K562 (cell line): ENCODE data around the gene LILRA2.
"Not testable (repeated sequence)": the region's sequence is repeated elsewhere in the genome, so short reads cannot be mapped to it uniquely, and the experiment has no call there.

ENCODE experiments used
- BRCA1 ChIP-seq, 2 experiments: fragments of 450-650 bp in 1 of 2; sonication (generic) in 1 of 2; formaldehyde crosslinking in 1 of 2; IDR thresholded peaks; 2 replicates each; pipeline versions ENCODE4 v1.5.0 to v1.6.1; 2017 to 2020; ENCODE audit warnings: mild to moderate bottlenecking in 1 of 2, missing genetic modification reagents in 1 of 2
- CHD2 ChIP-seq: IDR thresholded peaks from 2 replicates; pipeline ENCODE4 v1.6.1; 2011; ENCODE audit warnings: low read depth, low read length
- IRF2 ChIP-seq: sonication (generic); formaldehyde crosslinking; IDR thresholded peaks from 2 replicates; pipeline ENCODE4 v1.8.1; 2022; ENCODE audit warnings: mild to moderate bottlenecking, missing genetic modification reagents
- ZBTB8A ChIP-seq: fragments of 450-650 bp; IDR thresholded peaks from 2 replicates; pipeline ENCODE4 v1.6.1; 2018; ENCODE audit warnings: mild to moderate bottlenecking, moderate library complexity; ENCODE audit not compliant: partially characterized antibody
- TF ChIP-seq, protein P1 (sequence below), 3 experiments: IDR thresholded peaks in 2 of 3; conservative IDR thresholded peaks in 1 of 3; 2 replicates each; pipeline ENCODE4 v1.5.1; 2011 to 2012; ENCODE audit warnings: low read length in 3 of 3, mild to moderate bottlenecking in 3 of 3, control low read depth in 2 of 3, improper control_type of control experiment in 1 of 3, inconsistent platforms in 1 of 3, low read depth in 1 of 3, mixed read lengths in 1 of 3, moderate library complexity in 1 of 3; ENCODE audit not compliant: insufficient read depth in 2 of 3
- TF ChIP-seq, protein P2 (sequence below): fragments of 250-450 bp; sonication (Bioruptor Pico); IDR thresholded peaks from 2 replicates; pipeline ENCODE4 v1.5.0; 2022; ENCODE audit warnings: mild to moderate bottlenecking
- TF ChIP-seq, protein P3 (sequence below): fragments of 250-450 bp; sonication (Bioruptor Pico); IDR thresholded peaks from 2 replicates; pipeline ENCODE4 v1.5.0; 2020; ENCODE audit warnings: mild to moderate bottlenecking
- TF ChIP-seq, protein P4 (sequence below): fragments of 250-450 bp; sonication (Bioruptor Pico); IDR thresholded peaks from 2 replicates; pipeline ENCODE4 v1.8.0; 2022; ENCODE audit warnings: moderate library complexity, mild to moderate bottlenecking, inconsistent platforms

DNA sequence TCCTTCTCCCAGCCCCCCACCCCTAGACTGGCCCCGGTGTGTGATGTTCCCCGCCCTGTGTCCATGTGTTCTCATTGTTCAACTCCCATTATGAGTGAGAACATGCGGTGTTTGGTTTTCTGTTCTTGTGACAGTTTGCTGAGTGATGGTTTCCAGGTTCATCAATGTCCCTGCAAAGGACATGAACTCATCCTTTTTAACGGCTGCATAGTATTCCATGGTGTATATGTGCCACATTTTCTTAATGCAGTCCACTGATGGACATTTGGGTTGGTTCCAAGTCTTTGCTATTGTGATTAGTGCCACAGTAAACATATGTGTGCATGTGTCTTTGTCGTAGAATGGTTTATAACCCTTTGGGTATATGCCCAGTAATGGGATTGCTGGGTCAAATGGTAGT is 4.7 kb downstream of the LILRA2 start:
- TF ChIP-seq BRCA1 (IDR thresholded peaks at IDR 0.05); BRCA1 (CRISPR knock-in tag; IDR thresholded peaks at IDR 0.05); CHD2; ZBTB8A; IRF2: not testable (repeated sequence)
- TF ChIP-seq, protein P1, sequence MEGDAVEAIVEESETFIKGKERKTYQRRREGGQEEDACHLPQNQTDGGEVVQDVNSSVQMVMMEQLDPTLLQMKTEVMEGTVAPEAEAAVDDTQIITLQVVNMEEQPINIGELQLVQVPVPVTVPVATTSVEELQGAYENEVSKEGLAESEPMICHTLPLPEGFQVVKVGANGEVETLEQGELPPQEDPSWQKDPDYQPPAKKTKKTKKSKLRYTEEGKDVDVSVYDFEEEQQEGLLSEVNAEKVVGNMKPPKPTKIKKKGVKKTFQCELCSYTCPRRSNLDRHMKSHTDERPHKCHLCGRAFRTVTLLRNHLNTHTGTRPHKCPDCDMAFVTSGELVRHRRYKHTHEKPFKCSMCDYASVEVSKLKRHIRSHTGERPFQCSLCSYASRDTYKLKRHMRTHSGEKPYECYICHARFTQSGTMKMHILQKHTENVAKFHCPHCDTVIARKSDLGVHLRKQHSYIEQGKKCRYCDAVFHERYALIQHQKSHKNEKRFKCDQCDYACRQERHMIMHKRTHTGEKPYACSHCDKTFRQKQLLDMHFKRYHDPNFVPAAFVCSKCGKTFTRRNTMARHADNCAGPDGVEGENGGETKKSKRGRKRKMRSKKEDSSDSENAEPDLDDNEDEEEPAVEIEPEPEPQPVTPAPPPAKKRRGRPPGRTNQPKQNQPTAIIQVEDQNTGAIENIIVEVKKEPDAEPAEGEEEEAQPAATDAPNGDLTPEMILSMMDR (IDR thresholded peaks at IDR 0.05 in 2 of 3, conservative IDR thresholded peaks at IDR 0.05 in 1 of 3; ENCODE audit: insufficient read depth in 2 of 3, low read depth in 1 of 3, low read length in 3 of 3), result not testable (repeated sequence)
- TF ChIP-seq, protein P2, sequence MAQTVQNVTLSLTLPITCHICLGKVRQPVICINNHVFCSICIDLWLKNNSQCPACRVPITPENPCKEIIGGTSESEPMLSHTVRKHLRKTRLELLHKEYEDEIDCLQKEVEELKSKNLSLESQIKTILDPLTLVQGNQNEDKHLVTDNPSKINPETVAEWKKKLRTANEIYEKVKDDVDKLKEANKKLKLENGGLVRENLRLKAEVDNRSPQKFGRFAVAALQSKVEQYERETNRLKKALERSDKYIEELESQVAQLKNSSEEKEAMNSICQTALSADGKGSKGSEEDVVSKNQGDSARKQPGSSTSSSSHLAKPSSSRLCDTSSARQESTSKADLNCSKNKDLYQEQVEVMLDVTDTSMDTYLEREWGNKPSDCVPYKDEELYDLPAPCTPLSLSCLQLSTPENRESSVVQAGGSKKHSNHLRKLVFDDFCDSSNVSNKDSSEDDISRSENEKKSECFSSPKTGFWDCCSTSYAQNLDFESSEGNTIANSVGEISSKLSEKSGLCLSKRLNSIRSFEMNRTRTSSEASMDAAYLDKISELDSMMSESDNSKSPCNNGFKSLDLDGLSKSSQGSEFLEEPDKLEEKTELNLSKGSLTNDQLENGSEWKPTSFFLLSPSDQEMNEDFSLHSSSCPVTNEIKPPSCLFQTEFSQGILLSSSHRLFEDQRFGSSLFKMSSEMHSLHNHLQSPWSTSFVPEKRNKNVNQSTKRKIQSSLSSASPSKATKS, result not testable (repeated sequence)
- TF ChIP-seq, protein P3, sequence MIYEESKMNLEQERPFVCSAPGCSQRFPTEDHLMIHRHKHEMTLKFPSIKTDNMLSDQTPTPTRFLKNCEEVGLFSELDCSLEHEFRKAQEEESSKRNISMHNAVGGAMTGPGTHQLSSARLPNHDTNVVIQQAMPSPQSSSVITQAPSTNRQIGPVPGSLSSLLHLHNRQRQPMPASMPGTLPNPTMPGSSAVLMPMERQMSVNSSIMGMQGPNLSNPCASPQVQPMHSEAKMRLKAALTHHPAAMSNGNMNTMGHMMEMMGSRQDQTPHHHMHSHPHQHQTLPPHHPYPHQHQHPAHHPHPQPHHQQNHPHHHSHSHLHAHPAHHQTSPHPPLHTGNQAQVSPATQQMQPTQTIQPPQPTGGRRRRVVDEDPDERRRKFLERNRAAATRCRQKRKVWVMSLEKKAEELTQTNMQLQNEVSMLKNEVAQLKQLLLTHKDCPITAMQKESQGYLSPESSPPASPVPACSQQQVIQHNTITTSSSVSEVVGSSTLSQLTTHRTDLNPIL (CRISPR knock-in tag), result not testable (repeated sequence)
- TF ChIP-seq, protein P4, sequence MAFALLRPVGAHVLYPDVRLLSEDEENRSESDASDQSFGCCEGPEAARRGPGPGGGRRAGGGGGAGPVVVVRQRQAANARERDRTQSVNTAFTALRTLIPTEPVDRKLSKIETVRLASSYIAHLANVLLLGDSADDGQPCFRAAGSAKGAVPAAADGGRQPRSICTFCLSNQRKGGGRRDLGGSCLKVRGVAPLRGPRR (CRISPR knock-in tag), result not testable (repeated sequence)
